HepG2 (cell line): ENCODE data around the gene SBNO2. TPM values are rescaled to one million over a fixed set of nuclear protein-coding genes. Genes with fewer than 3 reads are reported as not detected.

Experiments used
- ATAC-seq: fragments of 200-7000 bp; cut with Tn5 transposase; 3 replicates; pipeline ENCODE4 v1.9.1; 2020; ENCODE audit warnings: mild to moderate bottlenecking, moderate library complexity
- BruUV-seq: library from RNA; stranded (reverse); fragments of 400-500 nt; replicated peaks from 2 replicates; lab custom pipeline; 2021; lab: Mats Ljungman, UMichigan
- CTCF ChIA-PET: fragments of 300-600 bp; formaldehyde crosslinking; extraction: SDS; loops from one replicate; lab custom pipeline; 2021; ENCODE audit warnings: low total read pairs, inconsistent platforms, low intra/inter-chr PET ratio; lab: Yijun Ruan, JAX
- POLR2A ChIA-PET: fragments of 350-600 bp; sonication (Branson Sonifier 250); formaldehyde crosslinking; loops from one replicate; lab custom pipeline; 2020; ENCODE audit warnings: antibody characterized with exemption, inconsistent platforms; lab: Yijun Ruan, JAX
- DNase-seq: peaks from one replicate; pipeline ENCODE4 v3.0.0-alpha.2; 2015; ENCODE audit warnings: low spot score
- FAIRE-seq: peaks from 3 replicates; lab custom pipeline; 2011; peaks lifted over from hg19 to GRCh38; lab: Jason Lieb, UNC
- H2AFZ ChIP-seq: one replicate; pipeline ENCODE4 v1.6.1; 2011; ENCODE audit warnings: low read length, inconsistent platforms
- H3K27ac ChIP-seq: fragments of 300-600 bp; 3 replicates; pipeline ENCODE4 v1.8.0; 2011; ENCODE audit warnings: mixed run types, mild to moderate bottlenecking, mixed read lengths, low read length, inconsistent platforms; ENCODE audit not compliant: insufficient read depth; ENCODE audit errors: extremely low read length
- H3K27me3 ChIP-seq, 2 experiments: fragments of 200-600 bp in 1 of 2; 2 replicates in 1 of 2; 3 replicates in 1 of 2; pipeline versions ENCODE4 v1.6.0 to v1.8.0; 2011; ENCODE audit warnings: low read length in 2 of 2, mild to moderate bottlenecking in 2 of 2, moderate library complexity in 2 of 2, inconsistent platforms in 1 of 2; ENCODE audit not compliant: insufficient read depth in 2 of 2, control insufficient read depth in 1 of 2
- H3K36me3 ChIP-seq, 2 experiments: fragments of 200-600 bp in 1 of 2; replicated peaks in 1 of 2; 2 replicates in 1 of 2; 3 replicates in 1 of 2; pipeline versions ENCODE4 v1.5.1 to v1.8.0; 2011; ENCODE audit warnings: low read length in 2 of 2, inconsistent platforms in 1 of 2; ENCODE audit not compliant: insufficient read depth in 2 of 2, control insufficient read depth in 1 of 2
- H3K4me1 ChIP-seq: 2 replicates; pipeline ENCODE4 v1.5.1; 2012; ENCODE audit warnings: low read length, inconsistent platforms; ENCODE audit not compliant: insufficient read depth
- H3K4me2 ChIP-seq: 2 replicates; pipeline ENCODE4 v1.6.0; 2011; ENCODE audit warnings: low read depth, low read length, inconsistent platforms
- H3K4me3 ChIP-seq, 3 experiments: fragments of 200-600 bp in 1 of 3; sonication (generic), shearing (Covaris generic) in 1 of 3; replicated peaks in 1 of 3; 2 replicates each; pipeline ENCODE4 v1.5.1; 2011 to 2016; ENCODE audit warnings: low read length in 3 of 3, inconsistent platforms in 2 of 3, low read depth in 2 of 3, mild to moderate bottlenecking in 2 of 3, control low read depth in 1 of 3, mixed read lengths in 1 of 3; ENCODE audit not compliant: insufficient read depth in 1 of 3
- H3K79me2 ChIP-seq: one replicate; pipeline ENCODE4 v1.6.1; 2011; ENCODE audit warnings: low read length, inconsistent platforms; ENCODE audit not compliant: insufficient read depth
- H3K9ac ChIP-seq: 2 replicates; pipeline ENCODE4 v1.6.0; 2011; ENCODE audit warnings: mild to moderate bottlenecking, low read depth, low read length, inconsistent platforms; ENCODE audit not compliant: insufficient read depth
- H3K9me3 ChIP-seq: 2 replicates; pipeline ENCODE4 v1.5.1; 2012; ENCODE audit warnings: mild to moderate bottlenecking, low read length
- H4K20me1 ChIP-seq: 2 replicates; pipeline ENCODE4 v1.6.0; 2011; ENCODE audit warnings: inconsistent platforms, mild to moderate bottlenecking, low read length, moderate library complexity; ENCODE audit not compliant: insufficient read depth
- CHD4 ChIP-seq: fragments of 200-600 bp; sonication (generic); IDR thresholded peaks from 2 replicates; pipeline ENCODE4 v1.7.0; 2017; ENCODE audit warnings: mild to moderate bottlenecking, low read length, borderline replicate concordance
- FOXO1 ChIP-seq: sonication (generic); formaldehyde crosslinking; IDR thresholded peaks from 2 replicates; pipeline ENCODE4 v1.4.0; 2020; ENCODE audit warnings: missing genetic modification reagents
- GABPB1 ChIP-seq: IDR thresholded peaks from 2 replicates; pipeline ENCODE4 v1.6.1; 2016; ENCODE audit warnings: mild to moderate bottlenecking, missing genetic modification reagents, moderate library complexity, missing compliant biosample characterization
- HIVEP1 ChIP-seq: sonication (generic); formaldehyde crosslinking; IDR thresholded peaks from 2 replicates; pipeline ENCODE4 v1.4.0; 2020; ENCODE audit warnings: mild to moderate bottlenecking, missing genetic modification reagents
- NR2F6 ChIP-seq, 2 experiments: IDR thresholded peaks; 2 replicates each; pipeline ENCODE4 v1.6.1; 2016; ENCODE audit warnings: antibody characterized with exemption in 1 of 2, mild to moderate bottlenecking in 1 of 2
- PHF8 ChIP-seq: sonication (generic); formaldehyde crosslinking; IDR thresholded peaks from 2 replicates; pipeline ENCODE4 v1.5.0; 2020; ENCODE audit warnings: missing genetic modification reagents
- SP4 ChIP-seq: sonication (generic); formaldehyde crosslinking; IDR thresholded peaks from 2 replicates; pipeline ENCODE4 v1.8.1; 2023; ENCODE audit warnings: mild to moderate bottlenecking, missing genetic modification reagents
- ZBTB3 ChIP-seq: sonication (generic); formaldehyde crosslinking; IDR thresholded peaks from 2 replicates; pipeline ENCODE4 v1.4.0; 2020; ENCODE audit warnings: low read depth, mild to moderate bottlenecking, moderate library complexity, missing genetic modification reagents, borderline replicate concordance
- ZBTB7B ChIP-seq: sonication (generic); formaldehyde crosslinking; IDR thresholded peaks from 2 replicates; pipeline ENCODE4 v1.4.0; 2020; ENCODE audit warnings: missing genetic modification reagents
- ZNF543 ChIP-seq: sonication (generic); formaldehyde crosslinking; IDR thresholded peaks from 2 replicates; pipeline ENCODE4 v1.4.0; 2020; ENCODE audit warnings: mild to moderate bottlenecking, missing genetic modification reagents
- ZNF563 ChIP-seq: sonication (generic); formaldehyde crosslinking; IDR thresholded peaks from 2 replicates; pipeline ENCODE4 v1.8.0; 2022; ENCODE audit warnings: mild to moderate bottlenecking, moderate library complexity, missing genetic modification reagents
- ZNF768 ChIP-seq: sonication (generic); formaldehyde crosslinking; IDR thresholded peaks from 2 replicates; pipeline ENCODE4 v1.4.0; 2020; ENCODE audit warnings: missing genetic modification reagents
- ZSCAN21 ChIP-seq: sonication (generic); formaldehyde crosslinking; IDR thresholded peaks from 2 replicates; pipeline ENCODE4 v1.8.0; 2022; ENCODE audit warnings: mild to moderate bottlenecking, missing genetic modification reagents, moderate library complexity, borderline replicate concordance
- WGBS: methylation state at CpG from one replicate; pipeline ENCODE4 v1.1.6; 2017; ENCODE audit warnings: low lambda C conversion rate; 5-methylcytosine and 5-hydroxymethylcytosine counted together
- in situ Hi-C: cut with HindIII; loops from 2 replicates; pipeline ENCODE4 v1.10.0; 2017; ENCODE audit warnings: low pct_unique_long_range_greater_than_20kb; ENCODE audit not compliant: extremely low pct_ligation_motif_present
- intact Hi-C: fragments of 100-400 bp; cut with micrococcal nuclease; formaldehyde crosslinking; loops from one replicate; pipeline ENCODE4 v1.10.0; 2022; ENCODE audit not compliant: unreplicated experiment
- polyA plus RNA-seq, 8 experiments: library from polyadenylated mRNA; depleted of rRNA in 3 of 8; stranded (reverse) in 7 of 8; unstranded in 1 of 8; fragments of >200 nt; fragmentation: Illumina TruSeq in 4 of 8; extraction: Trizol in 4 of 8; gene quantifications; 2 replicates each; pipeline versions ENCODE4 v1.2.1 to v1.2.3, GENCODE V29; 2011 to 2016; ENCODE audit warnings: low read depth in 4 of 8, missing spikeins in 1 of 8, mixed read lengths in 1 of 8; ENCODE audit not compliant: insufficient read depth in 1 of 8
- total RNA-seq, 5 experiments: library from RNA; depleted of rRNA; stranded (reverse); fragments of >200 nt; fragmentation: Illumina TruSeq; extraction: Trizol; gene quantifications; 2 replicates each; pipeline ENCODE4 v1.2.3, GENCODE V29; 2016; ENCODE audit warnings: low read depth in 1 of 5
- TF ChIP-seq, protein P1 (sequence below): sonication (generic); formaldehyde crosslinking; IDR thresholded peaks from 2 replicates; pipeline ENCODE4 v1.4.0; 2020; ENCODE audit warnings: mild to moderate bottlenecking, low read depth, missing genetic modification reagents
- TF ChIP-seq, protein P2 (sequence below): IDR thresholded peaks from 2 replicates; pipeline ENCODE4 v1.6.1; 2016; ENCODE audit warnings: missing compliant biosample characterization, missing genetic modification reagents, borderline replicate concordance
- TF ChIP-seq, protein P3 (sequence below): sonication (generic); formaldehyde crosslinking; IDR thresholded peaks from 2 replicates; pipeline ENCODE4 v1.5.1; 2020; ENCODE audit warnings: mild to moderate bottlenecking, moderate library complexity, missing genetic modification reagents
- TF ChIP-seq, protein P4 (sequence below): sonication (generic); formaldehyde crosslinking; IDR thresholded peaks from 2 replicates; pipeline ENCODE4 v1.5.1; 2020; ENCODE audit warnings: missing genetic modification reagents, mild to moderate bottlenecking, borderline replicate concordance

SBNO2 gene
- total and polyA plus RNA-seq, 2 of the 13 experiments (the other 11 are each of a cell fraction or from before 2014, with no cell fraction given) = 8.6 to 10.4 TPM

DNA sequence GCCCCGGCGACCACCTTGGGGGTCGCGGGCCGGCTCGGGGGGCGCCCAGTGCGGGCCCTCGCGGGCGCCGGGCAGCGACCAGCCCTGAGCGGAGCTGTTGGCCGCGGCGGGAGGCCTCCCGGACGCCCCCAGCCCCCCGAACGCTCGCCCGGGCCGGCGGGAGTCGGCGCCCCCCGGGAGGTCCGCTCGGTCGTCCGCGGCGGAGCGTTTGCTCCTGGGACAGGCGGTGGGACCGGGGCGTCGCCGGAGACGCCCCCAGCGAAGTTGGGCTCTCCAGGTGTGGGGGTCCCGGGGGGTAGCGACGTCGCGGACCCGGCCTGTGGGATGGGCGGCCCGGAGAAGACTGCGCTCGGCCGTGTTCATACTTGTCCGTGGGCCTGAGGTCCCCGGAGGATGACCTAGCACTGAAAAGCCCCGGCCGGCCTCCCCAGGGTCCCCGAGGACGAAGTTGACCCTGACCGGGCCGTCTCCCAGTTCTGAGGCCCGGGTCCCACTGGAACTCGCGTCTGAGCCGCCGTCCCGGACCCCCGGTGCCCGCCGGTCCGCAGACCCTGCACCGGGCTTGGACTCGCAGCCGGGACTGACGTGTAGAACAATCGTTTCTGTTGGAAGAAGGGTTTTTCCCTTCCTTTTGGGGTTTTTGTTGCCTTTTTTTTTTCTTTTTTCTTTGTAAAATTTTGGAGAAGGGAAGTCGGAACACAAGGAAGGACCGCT is 32.2 kb upstream of the SBNO2 start:
- Histone ChIP-seq H2AFZ (no peak overlapping the region), H3K9me3 (no peaks in the 10 kb centered on the region), H4K20me1 (peaks cover 29% of the 10 kb centered on the region), H3K79me2 (peaks cover 49% of the 10 kb centered on the region), H3K27me3 (no peaks in the 10 kb centered on the region; a peak in 1 of 5 replicates), H3K4me3 (peak overlapping the region; percentile 65 to 92 (median 81)), H3K4me2 (peak overlapping the region; percentile 87), H3K9ac (peak overlapping the region; percentile 82), H3K27ac (peak overlapping the region; percentile 61), H3K4me1 (peaks cover 65% of the 10 kb centered on the region), H3K36me3 (peaks cover 5 to 7% of the 10 kb centered on the region in 2 experiments; a peak in 4 of 5 replicates)
- in situ Hi-C loops = no loop called here
- CTCF ChIA-PET = no interaction called here
- intact Hi-C loops = no loop called here
- POLR2A ChIA-PET = interaction anchor here (1.2 kb wide), 1 partner anchor 108 kb away, joined by 5 read pairs; no protein-coding TSS in a partner anchor
- DNase-seq (no peak), FAIRE-seq (no peak), ATAC-seq (no peak)
- WGBS = 1% methylated on average over 14 of the region's 78 CpGs
- no TSS peak for BruUV-seq
- TF ChIP-seq ZNF543 (CRISPR knock-in tag) = 0 out of 2 replicates have a peak, but pooled peaks have one; percentile 47
- 0 out of 2 replicates have a peak, but pooled peaks have one; percentile 28 for TF ChIP-seq ZNF768 (CRISPR knock-in tag)
- TF ChIP-seq PHF8 = 0 out of 2 replicates have a peak, but pooled peaks have one; percentile 14
- TF ChIP-seq ZNF563 = no peak
- TF ChIP-seq FOXO1 = no peak
- TF ChIP-seq SP4 (CRISPR knock-in tag) = no peak
- TF ChIP-seq, protein P1, sequence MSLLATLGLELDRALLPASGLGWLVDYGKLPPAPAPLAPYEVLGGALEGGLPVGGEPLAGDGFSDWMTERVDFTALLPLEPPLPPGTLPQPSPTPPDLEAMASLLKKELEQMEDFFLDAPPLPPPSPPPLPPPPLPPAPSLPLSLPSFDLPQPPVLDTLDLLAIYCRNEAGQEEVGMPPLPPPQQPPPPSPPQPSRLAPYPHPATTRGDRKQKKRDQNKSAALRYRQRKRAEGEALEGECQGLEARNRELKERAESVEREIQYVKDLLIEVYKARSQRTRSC (CRISPR knock-in tag) = no peak
- no peak for TF ChIP-seq NR2F6 (IDR thresholded peaks at IDR 0.05)
- no peak for TF ChIP-seq NR2F6 (CRISPR knock-in tag; IDR thresholded peaks at IDR 0.05)
- TF ChIP-seq, protein P2, sequence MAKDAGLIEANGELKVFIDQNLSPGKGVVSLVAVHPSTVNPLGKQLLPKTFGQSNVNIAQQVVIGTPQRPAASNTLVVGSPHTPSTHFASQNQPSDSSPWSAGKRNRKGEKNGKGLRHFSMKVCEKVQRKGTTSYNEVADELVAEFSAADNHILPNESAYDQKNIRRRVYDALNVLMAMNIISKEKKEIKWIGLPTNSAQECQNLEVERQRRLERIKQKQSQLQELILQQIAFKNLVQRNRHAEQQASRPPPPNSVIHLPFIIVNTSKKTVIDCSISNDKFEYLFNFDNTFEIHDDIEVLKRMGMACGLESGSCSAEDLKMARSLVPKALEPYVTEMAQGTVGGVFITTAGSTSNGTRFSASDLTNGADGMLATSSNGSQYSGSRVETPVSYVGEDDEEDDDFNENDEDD = no peak
- TF ChIP-seq ZBTB7B (CRISPR knock-in tag) = 0 out of 2 replicates have a peak, but pooled peaks have one; percentile 19
- TF ChIP-seq, protein P3, sequence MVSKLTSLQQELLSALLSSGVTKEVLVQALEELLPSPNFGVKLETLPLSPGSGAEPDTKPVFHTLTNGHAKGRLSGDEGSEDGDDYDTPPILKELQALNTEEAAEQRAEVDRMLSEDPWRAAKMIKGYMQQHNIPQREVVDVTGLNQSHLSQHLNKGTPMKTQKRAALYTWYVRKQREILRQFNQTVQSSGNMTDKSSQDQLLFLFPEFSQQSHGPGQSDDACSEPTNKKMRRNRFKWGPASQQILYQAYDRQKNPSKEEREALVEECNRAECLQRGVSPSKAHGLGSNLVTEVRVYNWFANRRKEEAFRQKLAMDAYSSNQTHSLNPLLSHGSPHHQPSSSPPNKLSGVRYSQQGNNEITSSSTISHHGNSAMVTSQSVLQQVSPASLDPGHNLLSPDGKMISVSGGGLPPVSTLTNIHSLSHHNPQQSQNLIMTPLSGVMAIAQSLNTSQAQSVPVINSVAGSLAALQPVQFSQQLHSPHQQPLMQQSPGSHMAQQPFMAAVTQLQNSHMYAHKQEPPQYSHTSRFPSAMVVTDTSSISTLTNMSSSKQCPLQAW (CRISPR knock-in tag) = no peak
- no peak for TF ChIP-seq CHD4
- TF ChIP-seq ZBTB3 (CRISPR knock-in tag) = peak; percentile 5; the same call in 1 of the 2 replicates
- no peak for TF ChIP-seq ZSCAN21 (CRISPR knock-in tag)
- TF ChIP-seq, protein P4, sequence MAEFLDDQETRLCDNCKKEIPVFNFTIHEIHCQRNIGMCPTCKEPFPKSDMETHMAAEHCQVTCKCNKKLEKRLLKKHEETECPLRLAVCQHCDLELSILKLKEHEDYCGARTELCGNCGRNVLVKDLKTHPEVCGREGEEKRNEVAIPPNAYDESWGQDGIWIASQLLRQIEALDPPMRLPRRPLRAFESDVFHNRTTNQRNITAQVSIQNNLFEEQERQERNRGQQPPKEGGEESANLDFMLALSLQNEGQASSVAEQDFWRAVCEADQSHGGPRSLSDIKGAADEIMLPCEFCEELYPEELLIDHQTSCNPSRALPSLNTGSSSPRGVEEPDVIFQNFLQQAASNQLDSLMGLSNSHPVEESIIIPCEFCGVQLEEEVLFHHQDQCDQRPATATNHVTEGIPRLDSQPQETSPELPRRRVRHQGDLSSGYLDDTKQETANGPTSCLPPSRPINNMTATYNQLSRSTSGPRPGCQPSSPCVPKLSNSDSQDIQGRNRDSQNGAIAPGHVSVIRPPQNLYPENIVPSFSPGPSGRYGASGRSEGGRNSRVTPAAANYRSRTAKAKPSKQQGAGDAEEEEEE (CRISPR knock-in tag) = no peak
- TF ChIP-seq GABPB1 (CRISPR knock-in tag) = 0 out of 2 replicates have a peak, but pooled peaks have one; percentile 11
- no peak for TF ChIP-seq HIVEP1 (CRISPR knock-in tag)
